Testis (tissue), 3 donors: ENCODE measurements around the gene KIF14. TPM values are rescaled to one million over a fixed set of nuclear protein-coding genes. Genes with fewer than 3 reads are reported as not detected.
"Not testable (repeated sequence)": the region's sequence is repeated elsewhere in the genome, so short reads cannot be mapped to it uniquely, and the experiment has no call there.

Source experiments
- DNase-seq: peaks from one replicate; pipeline ENCODE4 v3.0.0-alpha.2; 2019
- H3K27ac ChIP-seq, 2 donors: fragments of 200-600 bp; sonication (generic); one replicate each; pipeline ENCODE4 v1.5.1; 2019
- H3K27me3 ChIP-seq: fragments of 200-600 bp; sonication (generic); one replicate; pipeline ENCODE4 v1.5.1; 2019
- H3K36me3 ChIP-seq: fragments of 200-600 bp; sonication (generic); one replicate; pipeline ENCODE4 v1.5.1; 2017; ENCODE audit warnings: low read depth; ENCODE audit errors: missing control alignments
- H3K4me1 ChIP-seq: fragments of 200-600 bp; sonication (generic); one replicate; pipeline ENCODE4 v1.5.1; 2019
- H3K4me3 ChIP-seq, 2 donors: fragments of 200-600 bp; sonication (generic); one replicate each; pipeline ENCODE4 v1.5.1; 2017 to 2019
- H3K9me3 ChIP-seq: fragments of 200-600 bp; sonication (generic); one replicate; pipeline ENCODE4 v1.5.1; 2017
- POLR2A ChIP-seq: fragments of 450-650 bp; IDR thresholded peaks from one replicate; pipeline ENCODE4 v1.6.1; 2017; ENCODE audit warnings: antibody characterized with exemption, mild to moderate bottlenecking, moderate library complexity
- WGBS, 2 donors: methylation state at CpG; one replicate each; pipeline ENCODE4 v1.1.5; 2018; 5-methylcytosine and 5-hydroxymethylcytosine counted together
- intact Hi-C: fragments of 100-400 bp; cut with DNase I; formaldehyde crosslinking; loops from one replicate; pipeline ENCODE4 v1.15.1; 2023; ENCODE audit warnings: low total_unique reads
- polyA plus RNA-seq: library from polyadenylated mRNA; stranded (reverse); fragments of 350-450 nt; fragmentation: Illumina TruSeq; extraction: RNeasy Lipid Tissue Mini Kit (QIAGEN cat#74804); gene quantifications from one replicate; pipeline ENCODE4 v1.2.3, GENCODE V29; 2014; ENCODE audit warnings: low read depth, low replicate concordance; ENCODE audit not compliant: insufficient read depth
- total RNA-seq, 2 donors: library from RNA; depleted of rRNA; stranded (reverse); fragments of >200 nt; gene quantifications; one replicate each; pipeline ENCODE4 v1.2.3, GENCODE V29; 2016
- TF ChIP-seq, protein P1 (sequence below), 3 experiments: fragments of 450-650 bp in 2 of 3; fragments of 200-600 bp in 1 of 3; sonication (generic) in 1 of 3; IDR thresholded peaks; one replicate each; pipeline ENCODE4 v1.5.1; 2016 to 2019; ENCODE audit warnings: antibody characterized with exemption in 3 of 3, mild to moderate bottlenecking in 2 of 3, moderate library complexity in 1 of 3

Gene KIF14
- total and polyA plus RNA-seq, 3 donors from 2014 or later, result 1.8 to 6.8 (median 3.5) TPM

DNA sequence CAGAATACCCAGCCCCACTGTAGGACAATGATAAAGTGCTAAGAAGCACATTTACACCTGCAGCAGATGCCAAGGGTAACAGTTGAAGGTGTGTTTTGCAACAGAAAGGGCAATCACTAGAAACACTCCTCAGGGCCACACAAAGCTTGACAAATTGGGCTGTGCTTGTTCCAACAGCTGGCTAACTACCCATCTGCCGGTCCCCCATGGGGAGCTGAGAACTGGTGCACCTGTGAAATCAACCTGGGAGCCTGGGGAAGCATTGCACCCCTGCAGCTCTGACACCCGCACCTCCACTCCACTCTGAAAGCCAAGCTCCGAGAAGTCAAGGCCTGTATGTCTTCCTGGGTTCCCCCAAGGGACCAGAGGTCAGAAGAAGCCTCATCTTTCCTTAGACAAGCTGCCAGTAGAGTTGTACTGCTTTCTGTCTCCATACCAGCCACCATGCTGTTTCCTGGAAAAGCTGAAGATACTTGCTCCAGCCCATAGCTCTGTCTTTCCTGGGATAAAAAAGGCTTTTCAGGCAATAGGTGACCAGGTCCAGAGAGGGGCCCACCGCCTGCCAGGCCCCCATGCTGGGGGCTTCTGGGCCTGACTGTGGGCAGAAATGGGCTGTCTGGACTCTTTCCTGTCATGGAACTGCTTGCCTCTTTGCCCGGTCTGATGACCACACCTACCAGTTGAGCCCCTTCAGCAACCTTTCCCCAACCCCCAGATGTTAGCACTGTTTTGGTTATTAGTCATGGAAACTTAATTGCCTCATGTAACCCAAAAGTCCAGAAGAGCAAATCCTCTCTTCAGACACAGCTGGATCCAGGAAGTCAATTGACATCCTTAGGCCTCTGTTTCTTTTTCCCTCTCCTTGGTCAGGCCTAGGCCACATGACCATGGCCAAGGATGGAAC, 93.6 kb downstream of the KIF14 start:
- intact Hi-C loops, result no loop called here
- H3K4me3 ChIP-seq, result no peak overlapping the region
- H3K36me3 ChIP-seq, result no peaks in the 10 kb centered on the region
- no peak overlapping the region for H3K27ac ChIP-seq
- H3K27me3 ChIP-seq, result no peaks in the 10 kb centered on the region
- no peak for DNase-seq
- H3K9me3 ChIP-seq, result no peaks in the 10 kb centered on the region
- 84 to 89% methylated on average over 5 of the region's 5 CpGs for WGBS, 2 donors
- H3K4me1 ChIP-seq, result no peaks in the 10 kb centered on the region
- no peak for TF ChIP-seq POLR2A
- TF ChIP-seq, protein P1, sequence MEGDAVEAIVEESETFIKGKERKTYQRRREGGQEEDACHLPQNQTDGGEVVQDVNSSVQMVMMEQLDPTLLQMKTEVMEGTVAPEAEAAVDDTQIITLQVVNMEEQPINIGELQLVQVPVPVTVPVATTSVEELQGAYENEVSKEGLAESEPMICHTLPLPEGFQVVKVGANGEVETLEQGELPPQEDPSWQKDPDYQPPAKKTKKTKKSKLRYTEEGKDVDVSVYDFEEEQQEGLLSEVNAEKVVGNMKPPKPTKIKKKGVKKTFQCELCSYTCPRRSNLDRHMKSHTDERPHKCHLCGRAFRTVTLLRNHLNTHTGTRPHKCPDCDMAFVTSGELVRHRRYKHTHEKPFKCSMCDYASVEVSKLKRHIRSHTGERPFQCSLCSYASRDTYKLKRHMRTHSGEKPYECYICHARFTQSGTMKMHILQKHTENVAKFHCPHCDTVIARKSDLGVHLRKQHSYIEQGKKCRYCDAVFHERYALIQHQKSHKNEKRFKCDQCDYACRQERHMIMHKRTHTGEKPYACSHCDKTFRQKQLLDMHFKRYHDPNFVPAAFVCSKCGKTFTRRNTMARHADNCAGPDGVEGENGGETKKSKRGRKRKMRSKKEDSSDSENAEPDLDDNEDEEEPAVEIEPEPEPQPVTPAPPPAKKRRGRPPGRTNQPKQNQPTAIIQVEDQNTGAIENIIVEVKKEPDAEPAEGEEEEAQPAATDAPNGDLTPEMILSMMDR (IDR thresholded peaks at IDR 0.05), result no peak

DNA sequence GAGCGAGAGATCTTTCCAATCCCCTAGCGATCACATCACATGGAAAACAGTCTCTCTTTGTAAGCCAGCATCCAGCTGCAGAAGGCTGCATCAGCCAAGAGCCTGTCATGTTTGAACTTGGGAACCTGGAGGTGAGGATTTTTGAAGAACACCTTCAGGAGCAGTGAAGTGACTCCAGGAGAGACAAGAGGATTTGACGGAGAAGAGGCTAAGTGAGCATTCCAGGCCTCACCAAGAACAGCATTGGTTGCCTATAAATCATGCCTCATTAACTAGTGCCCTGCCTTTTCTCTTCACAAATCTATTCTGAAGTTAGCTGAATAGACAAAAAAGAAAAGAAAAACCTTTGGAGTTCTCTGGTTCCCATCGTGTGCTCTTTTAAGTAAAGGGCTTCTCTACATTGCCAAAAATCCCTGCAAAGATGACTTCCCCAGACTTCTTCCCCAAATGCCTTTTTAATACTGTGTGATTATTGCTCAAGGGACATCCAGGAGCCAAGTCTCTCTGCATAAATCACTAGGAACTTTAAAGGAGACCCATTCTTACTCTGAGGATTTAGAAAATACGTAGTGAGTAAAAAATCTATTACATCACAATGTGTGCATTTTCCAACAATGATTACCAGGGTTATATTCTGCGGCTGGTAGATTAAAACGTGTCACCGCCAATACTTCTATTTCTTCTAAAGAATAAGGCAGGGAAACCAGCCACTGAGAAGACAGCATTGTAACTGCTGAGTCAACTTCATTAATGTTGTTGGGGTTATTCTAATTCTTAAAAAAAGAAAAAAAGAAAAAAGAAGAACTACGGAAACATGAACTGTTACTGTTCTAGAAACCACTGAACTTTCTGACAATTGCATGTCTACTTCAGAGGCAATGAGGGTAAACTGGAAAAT, 95.2 kb downstream of the KIF14 start:
- Histone ChIP-seq H3K4me1 (no peaks in the 10 kb centered on the region), H3K9me3 (no peaks in the 10 kb centered on the region), H3K36me3 (no peaks in the 10 kb centered on the region), H3K27me3 (no peaks in the 10 kb centered on the region), H3K27ac (no peak overlapping the region), H3K4me3 (no peak overlapping the region)
- 49 to 59% methylated on average over 9 of the region's 9 CpGs for WGBS, 2 donors
- DNase-seq, result no peak
- TF ChIP-seq, protein P1 (IDR thresholded peaks at IDR 0.05), result no peak
- no peak for TF ChIP-seq POLR2A
- intact Hi-C loops, result no loop called here

DNA sequence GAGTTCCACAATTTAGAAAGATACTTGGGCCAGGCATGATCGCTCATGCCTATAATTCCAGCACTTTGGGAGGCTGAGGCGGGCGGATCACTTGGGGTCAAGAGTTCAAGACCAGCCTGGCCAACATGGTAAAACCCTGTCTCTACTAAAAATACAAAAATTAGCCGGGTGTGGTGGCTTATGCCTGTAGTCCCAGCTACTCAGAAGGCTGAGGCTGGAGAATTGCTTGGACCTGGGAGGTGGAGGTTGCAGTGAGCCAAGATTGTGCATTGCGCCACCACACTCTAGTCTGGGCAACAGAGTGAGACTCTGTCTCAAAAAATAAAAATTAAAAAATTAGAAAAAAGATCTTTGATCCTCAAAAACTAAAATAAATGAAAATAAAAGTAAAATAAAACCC, 96.0 kb downstream of the KIF14 start:
- DNase-seq, H3K4me1 ChIP-seq, H3K36me3 ChIP-seq, H3K9me3 ChIP-seq, intact Hi-C loops, H3K4me3 ChIP-seq, H3K27ac ChIP-seq, H3K27me3 ChIP-seq: not testable (repeated sequence)
- WGBS, 2 donors, result 87 to 89% methylated on average over 5 of the region's 5 CpGs

DNA sequence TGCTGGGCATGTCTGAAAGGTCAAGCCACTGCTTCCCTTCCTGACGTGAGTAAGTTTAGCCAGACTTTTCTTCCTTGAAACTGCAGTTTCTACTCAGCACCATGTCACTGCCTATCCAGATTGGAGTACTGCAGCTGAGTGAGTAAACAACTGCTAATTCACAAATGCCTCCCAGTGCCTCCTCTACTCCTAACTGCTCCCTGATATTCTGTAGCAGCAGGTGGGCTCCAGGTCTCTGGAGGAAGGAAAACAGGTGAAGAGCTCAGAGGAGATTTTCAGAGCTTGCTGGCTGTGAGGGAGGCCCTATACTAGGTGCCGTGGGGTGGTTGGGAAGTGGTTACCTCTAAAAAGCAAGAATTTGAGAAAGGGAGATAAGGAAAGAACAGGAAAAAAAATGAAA, 96.5 kb downstream of the KIF14 start:
- no peaks in the 10 kb centered on the region for H3K4me1 ChIP-seq
- DNase-seq, result no peak
- TF ChIP-seq, protein P1 (IDR thresholded peaks at IDR 0.05), result no peak
- no peak for TF ChIP-seq POLR2A
- 66 to 86% methylated on average over 2 of the region's 2 CpGs for WGBS, 2 donors
- intact Hi-C loops, result no loop called here
- no peaks in the 10 kb centered on the region for H3K27me3 ChIP-seq
- no peak overlapping the region for H3K4me3 ChIP-seq
- no peak overlapping the region for H3K27ac ChIP-seq
- H3K9me3 ChIP-seq, result no peaks in the 10 kb centered on the region
- no peaks in the 10 kb centered on the region for H3K36me3 ChIP-seq

DNA sequence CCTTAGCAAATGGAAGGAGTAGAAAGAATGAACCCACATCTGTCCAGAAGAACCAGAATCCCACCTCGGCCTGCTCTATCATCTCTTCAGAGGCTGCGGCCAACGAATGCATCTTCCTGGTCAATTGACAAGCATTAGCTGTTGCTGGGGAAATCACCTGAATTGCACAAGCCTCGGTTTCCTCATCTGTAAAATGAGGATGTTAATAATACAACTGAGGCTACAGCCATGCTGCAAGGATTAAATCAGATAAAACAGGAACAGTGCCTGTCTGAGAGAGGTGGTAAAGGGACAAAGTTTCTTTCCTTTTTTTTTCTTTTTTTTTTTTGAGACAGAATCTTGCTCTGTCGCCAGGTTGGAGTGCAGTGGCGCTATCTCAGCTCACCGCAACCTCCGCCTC, 99.8 kb downstream of the KIF14 start:
- intact Hi-C loops, result no loop called here
- no peak for DNase-seq
- no peaks in the 10 kb centered on the region for H3K9me3 ChIP-seq
- no peaks in the 10 kb centered on the region for H3K4me1 ChIP-seq
- H3K27ac ChIP-seq, result no peak overlapping the region
- no peak overlapping the region for H3K4me3 ChIP-seq
- no peaks in the 10 kb centered on the region for H3K36me3 ChIP-seq
- 88 to 92% methylated on average over 8 of the region's 8 CpGs for WGBS, 2 donors
- no peak for TF ChIP-seq POLR2A
- TF ChIP-seq, protein P1 (IDR thresholded peaks at IDR 0.05), result no peak
- H3K27me3 ChIP-seq, result no peaks in the 10 kb centered on the region
